GM23338 (cell line): ENCODE results near the gene CSPG4. TPM values are rescaled to one million over a fixed set of nuclear protein-coding genes. Genes with fewer than 3 reads are reported as not detected.

Experiments
- ATAC-seq: fragments of 200-7000 bp; cut with Tn5 transposase; 3 replicates; pipeline ENCODE4 v1.9.1; 2020
- DNase-seq: peaks from one replicate; pipeline ENCODE4 v3.0.0-alpha.2; 2015; ENCODE audit warnings: low spot score
- H2AFZ ChIP-seq: fragments of 200-600 bp; sonication (generic); 2 replicates; pipeline ENCODE4 v1.8.0; 2016; ENCODE audit warnings: antibody characterized with exemption, mild to moderate bottlenecking, moderate library complexity
- H3F3A ChIP-seq: fragments of 200-600 bp; sonication (generic); replicated peaks from 2 replicates; pipeline ENCODE4 v1.8.0; 2017; ENCODE audit warnings: antibody characterized with exemption, mixed run types, low read depth
- H3K27ac ChIP-seq: fragments of 200-600 bp; sonication (generic); 2 replicates; pipeline ENCODE4 v1.6.1; 2016; ENCODE audit warnings: low read depth
- H3K27me3 ChIP-seq: fragments of 200-600 bp; sonication (generic); 2 replicates; pipeline ENCODE4 v1.8.0; 2016; ENCODE audit warnings: mild to moderate bottlenecking, mixed run types, moderate library complexity; ENCODE audit not compliant: insufficient read depth
- H3K36me3 ChIP-seq: fragments of 200-600 bp; sonication (generic); 2 replicates; pipeline ENCODE4 v1.8.0; 2016; ENCODE audit warnings: mild to moderate bottlenecking; ENCODE audit not compliant: insufficient read depth
- H3K4me1 ChIP-seq: fragments of 200-600 bp; sonication (generic); 2 replicates; pipeline ENCODE4 v1.8.0; 2016; ENCODE audit warnings: mild to moderate bottlenecking, moderate library complexity; ENCODE audit not compliant: insufficient read depth
- H3K4me2 ChIP-seq: fragments of 200-600 bp; sonication (generic); 2 replicates; pipeline ENCODE4 v1.7.1; 2017; ENCODE audit warnings: mixed run types
- H3K4me3 ChIP-seq: fragments of 200-600 bp; sonication (generic); 2 replicates; pipeline ENCODE4 v1.6.1; 2016; ENCODE audit warnings: mixed run types
- H3K79me2 ChIP-seq: fragments of 200-600 bp; sonication (generic); replicated peaks from 2 replicates; pipeline ENCODE4 v1.8.0; 2017; ENCODE audit warnings: mild to moderate bottlenecking; ENCODE audit not compliant: insufficient read depth
- H3K9me2 ChIP-seq: fragments of 200-600 bp; sonication (generic); 2 replicates; pipeline ENCODE4 v1.8.0; 2017; ENCODE audit not compliant: insufficient read depth
- H4K20me1 ChIP-seq: fragments of 200-600 bp; sonication (generic); replicated peaks from 2 replicates; pipeline ENCODE4 v1.8.0; 2017; ENCODE audit warnings: mild to moderate bottlenecking; ENCODE audit not compliant: insufficient read depth
- H3K27ac Mint-ChIP-seq: 2 replicates; pipeline ENCODE4 v1.8.0; 2020; ENCODE audit warnings: inconsistent platforms, mild to moderate bottlenecking, moderate library complexity, mixed read lengths
- H3K27me3 Mint-ChIP-seq: 3 replicates; pipeline ENCODE4 v1.8.0; 2022; ENCODE audit warnings: low read depth, mild to moderate bottlenecking, moderate library complexity, mixed read lengths, inconsistent platforms; ENCODE audit not compliant: insufficient read depth, poor library complexity
- H3K36me3 Mint-ChIP-seq: 3 replicates; pipeline ENCODE4 v1.8.0; 2021; ENCODE audit warnings: low read depth, mild to moderate bottlenecking, inconsistent platforms, moderate library complexity, mixed read lengths
- H3K4me1 Mint-ChIP-seq: 3 replicates; pipeline ENCODE4 v1.8.0; 2020; ENCODE audit warnings: mild to moderate bottlenecking, inconsistent platforms, mixed read lengths
- H3K4me3 Mint-ChIP-seq: 3 replicates; pipeline ENCODE4 v1.8.0; 2021; ENCODE audit warnings: moderate library complexity, mild to moderate bottlenecking, inconsistent platforms, mixed read lengths
- H3K9me3 Mint-ChIP-seq: 3 replicates; pipeline ENCODE4 v1.8.0; 2020; ENCODE audit warnings: moderate library complexity, mild to moderate bottlenecking, inconsistent platforms, mixed read lengths
- CREB1 ChIP-seq: fragments of 250-450 bp; sonication (Bioruptor Pico); IDR thresholded peaks from 2 replicates; pipeline ENCODE4 v1.5.0; 2020; ENCODE audit warnings: low read depth, mild to moderate bottlenecking, moderate library complexity
- CTCF ChIP-seq, 2 experiments: fragments of 200-600 bp in 1 of 2; sonication (generic) in 1 of 2; conservative IDR thresholded peaks; 2 replicates each; pipeline versions ENCODE4 v1.5.1 to v1.6.1; 2016 to 2017; ENCODE audit warnings: antibody characterized with exemption in 2 of 2, low read depth in 2 of 2, mild to moderate bottlenecking in 2 of 2, moderate library complexity in 1 of 2
- ETS1 ChIP-seq: IDR thresholded peaks from 2 replicates; pipeline ENCODE4 v1.6.1; 2016; ENCODE audit warnings: antibody characterized with exemption
- EZH2 ChIP-seq: fragments of 200-600 bp; sonication (generic); IDR thresholded peaks from one replicate; pipeline ENCODE4 v1.8.0; 2017; ENCODE audit warnings: antibody characterized with exemption, mild to moderate bottlenecking, low read depth; ENCODE audit not compliant: unreplicated experiment
- JUNB ChIP-seq: IDR thresholded peaks from one replicate; pipeline ENCODE4 v1.6.1; 2016; ENCODE audit warnings: antibody characterized with exemption; ENCODE audit not compliant: unreplicated experiment
- NANOG ChIP-seq: IDR thresholded peaks from 2 replicates; pipeline ENCODE4 v1.6.1; 2016; ENCODE audit warnings: antibody characterized with exemption, borderline replicate concordance
- REST ChIP-seq: IDR thresholded peaks from one replicate; pipeline ENCODE4 v1.6.1; 2018; ENCODE audit warnings: antibody characterized with exemption; ENCODE audit not compliant: unreplicated experiment
- STAT1 ChIP-seq: IDR thresholded peaks from one replicate; pipeline ENCODE4 v1.6.1; 2016; ENCODE audit warnings: antibody characterized with exemption; ENCODE audit not compliant: unreplicated experiment
- ZNF114 ChIP-seq: fragments of 250-450 bp; sonication (Bioruptor Pico); IDR thresholded peaks from 2 replicates; pipeline ENCODE4 v1.5.0; 2020; ENCODE audit warnings: mild to moderate bottlenecking, moderate library complexity
- ZNF462 ChIP-seq: fragments of 250-450 bp; sonication (Bioruptor Pico); IDR thresholded peaks from 2 replicates; pipeline ENCODE4 v1.5.0; 2020; ENCODE audit warnings: mild to moderate bottlenecking, moderate library complexity
- polyA plus RNA-seq: library from polyadenylated mRNA; unstranded; fragments of >200 nt; fragmentation: Nextera tagmentation; extraction: Ambion mirVana; gene quantifications from 2 replicates; pipeline ENCODE4 v1.2.1, GENCODE V29; 2016
- total RNA-seq: library from RNA; depleted of rRNA; stranded (reverse); fragments of >200 nt; shearing (Covaris generic); gene quantifications from 2 replicates; pipeline ENCODE4 v1.2.3, GENCODE V29; 2014

The CSPG4 gene
- total and polyA plus RNA-seq, 2 experiments from 2014 or later: 0.27 to 4.0 TPM

GRCh38 chr15:75759416-75760130 lies 46.9 kb upstream of the CSPG4 start:
- Histone ChIP-seq H3K9me2 (no peaks in the 10 kb centered on the region), H3K27me3 (no peaks in the 10 kb centered on the region), H3F3A (no peaks in the 10 kb centered on the region), H4K20me1 (no peaks in the 10 kb centered on the region), H3K36me3 (no peaks in the 10 kb centered on the region), H3K79me2 (no peaks in the 10 kb centered on the region), H3K4me2 (0 out of 2 replicates have a peak overlapping the region, but pooled peaks have one; percentile 69), H3K27ac (no peak overlapping the region), H3K4me1 (peaks cover 15% of the 10 kb centered on the region), H3K4me3 (no peak overlapping the region), H2AFZ (no peak overlapping the region)
- H3K4me1 Mint-ChIP-seq: peaks cover 29% of the 10 kb centered on the region
- ATAC-seq (no peak), DNase-seq (no peak)
- no peak overlapping the region for H3K27ac Mint-ChIP-seq
- peaks cover 10% of the 10 kb centered on the region for H3K27me3 Mint-ChIP-seq
- peak overlapping the region; percentile 83 for H3K4me3 Mint-ChIP-seq
- H3K36me3 Mint-ChIP-seq: no peaks in the 10 kb centered on the region; the same call in 2 of the 3 replicates
- TF ChIP-seq ETS1: no peak
- TF ChIP-seq CTCF (conservative IDR thresholded peaks at IDR 0.05; ENCODE audit: low read depth in 2 of 2): no peak
- no peak for TF ChIP-seq NANOG
- no peak for TF ChIP-seq ZNF114 (CRISPR knock-in tag)
- TF ChIP-seq REST: no peak
- no peak for TF ChIP-seq CREB1 (CRISPR knock-in tag)
- no peak for TF ChIP-seq JUNB
- no peak for TF ChIP-seq STAT1
- TF ChIP-seq EZH2: no peak
- no peak for TF ChIP-seq ZNF462 (CRISPR knock-in tag)
- no peaks in the 10 kb centered on the region for H3K9me3 Mint-ChIP-seq
